Lung (tissue), 13 donors: ENCODE data around the gene CXXC5. TPM values are rescaled to one million over a fixed set of nuclear protein-coding genes. Genes with fewer than 3 reads are reported as not detected.

Experiments
- ATAC-seq: fragments of 200-7000 bp; cut with Tn5 transposase; one replicate; pipeline ENCODE4 v1.9.1; 2020; ENCODE audit warnings: moderate number of reproducible peaks; ENCODE audit not compliant: insufficient read depth, low FRiP score
- DNase-seq, 3 donors: peaks; one replicate each; pipeline ENCODE4 v3.0.0-alpha.2; 2013 to 2017
- H3K27ac ChIP-seq, 2 donors: one replicate each; pipeline ENCODE4 v1.5.1; 2013; ENCODE audit warnings: mild to moderate bottlenecking in 2 of 2, moderate library complexity in 2 of 2, control low read depth in 1 of 2, inconsistent platforms in 1 of 2, low read depth in 1 of 2, low read length in 1 of 2
- H3K27me3 ChIP-seq, 3 donors: one replicate each; pipeline ENCODE4 v1.5.1; 2013; ENCODE audit warnings: low read length in 2 of 3; ENCODE audit not compliant: control insufficient read depth in 3 of 3, insufficient read depth in 3 of 3
- H3K36me3 ChIP-seq, 4 donors: one replicate each; pipeline ENCODE4 v1.5.1; 2013; ENCODE audit warnings: low read length in 4 of 4, mild to moderate bottlenecking in 1 of 4, moderate library complexity in 1 of 4; ENCODE audit not compliant: control insufficient read depth in 4 of 4, insufficient read depth in 4 of 4
- H3K4me1 ChIP-seq, 5 donors: one replicate each; pipeline ENCODE4 v1.5.1; 2013; ENCODE audit warnings: low read length in 5 of 5, mild to moderate bottlenecking in 2 of 5, moderate library complexity in 1 of 5; ENCODE audit not compliant: control insufficient read depth in 5 of 5, insufficient read depth in 5 of 5
- H3K4me3 ChIP-seq: one replicate; pipeline ENCODE4 v1.5.1; 2013; ENCODE audit warnings: mild to moderate bottlenecking, control low read depth, moderate library complexity
- H3K9ac ChIP-seq, 2 donors: one replicate each; pipeline ENCODE4 v1.5.1; 2013; ENCODE audit warnings: low read length in 2 of 2, control low read depth in 1 of 2; ENCODE audit not compliant: insufficient read depth in 1 of 2
- H3K9me3 ChIP-seq, 4 donors: one replicate each; pipeline ENCODE4 v1.5.1; 2013; ENCODE audit warnings: low read length in 3 of 4, mild to moderate bottlenecking in 1 of 4, moderate library complexity in 1 of 4; ENCODE audit not compliant: control insufficient read depth in 4 of 4, insufficient read depth in 3 of 4
- CTCF ChIP-seq: IDR thresholded peaks from 2 replicates; pipeline ENCODE4 v1.5.1; 2012; ENCODE audit warnings: mild to moderate bottlenecking; ENCODE audit errors: control extremely low read depth, extremely low read depth
- WGBS, 2 donors: extraction: QIAGEN DNeasy Blood & Tissue Kit; methylation state at CpG; one replicate each; pipeline ENCODE4 v1.1.7; 2013; 5-methylcytosine and 5-hydroxymethylcytosine counted together
- polyA plus RNA-seq, 2 donors: library from polyadenylated mRNA; stranded (reverse); fragments of 200-250 nt; gene quantifications; one replicate each; pipeline ENCODE4 v1.2.1, GENCODE V29; 2013
- small RNA-seq: library from RNA; depleted of rRNA; stranded (forward); fragments of <200 nt; gene quantifications from one replicate; pipeline ENCODE3, GENCODE V24; 2014; ENCODE audit warnings: low replicate concordance
- total RNA-seq, 2 donors: library from RNA; depleted of rRNA in 1 of 2; stranded (reverse); fragments of >200 nt in 1 of 2; gene quantifications; one replicate each; pipeline ENCODE4 v1.2.1, GENCODE V29; 2014 to 2021
- donor health status: control.
- donor health status: control.
- donor health status: Bipolar disorder and iron deficiency.
- donor health status: healthy.
- donor health status: DM: yes; HTN: yes; CAD: no.

Gene CXXC5
- total and polyA plus RNA-seq, 4 donors = 20.7 to 39.8 (median 25.0) TPM

DNA sequence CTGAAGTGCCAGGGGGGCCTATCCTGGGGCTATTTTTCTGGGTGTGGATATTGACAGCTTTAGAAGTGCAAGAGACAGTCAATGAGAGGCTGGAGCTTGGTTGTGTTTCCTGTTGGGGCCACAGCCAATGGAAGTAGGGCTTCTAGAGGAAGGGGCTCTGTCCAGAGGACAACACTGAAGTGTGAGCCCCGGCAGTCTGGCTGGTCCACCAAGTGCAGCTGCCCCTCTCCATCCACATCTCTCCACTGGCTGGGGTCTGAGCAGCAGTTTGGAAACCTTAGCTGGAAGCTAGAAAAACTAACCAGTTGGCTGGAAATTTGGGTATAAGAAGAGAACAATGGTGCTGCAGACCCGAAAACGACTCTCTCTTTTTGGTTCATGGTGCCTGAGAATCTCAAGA lies 83.1 kb downstream of the CXXC5 start:
- Histone ChIP-seq H3K27me3 (no peaks in the 10 kb centered on the region), H3K36me3 (no peaks in the 10 kb centered on the region), H3K9ac (no peak overlapping the region), H3K27ac (no peak overlapping the region), H3K4me3 (no peak overlapping the region), H3K9me3 (no peaks in the 10 kb centered on the region), H3K4me1 (peaks cover 0 to 7% (median 0%) of the 10 kb centered on the region in 5 donors)
- DNase-seq = no peak
- 85 to 90% methylated on average over 3 of the region's 3 CpGs for WGBS, 2 donors
- TF ChIP-seq CTCF = no peak
- no peak for ATAC-seq

DNA sequence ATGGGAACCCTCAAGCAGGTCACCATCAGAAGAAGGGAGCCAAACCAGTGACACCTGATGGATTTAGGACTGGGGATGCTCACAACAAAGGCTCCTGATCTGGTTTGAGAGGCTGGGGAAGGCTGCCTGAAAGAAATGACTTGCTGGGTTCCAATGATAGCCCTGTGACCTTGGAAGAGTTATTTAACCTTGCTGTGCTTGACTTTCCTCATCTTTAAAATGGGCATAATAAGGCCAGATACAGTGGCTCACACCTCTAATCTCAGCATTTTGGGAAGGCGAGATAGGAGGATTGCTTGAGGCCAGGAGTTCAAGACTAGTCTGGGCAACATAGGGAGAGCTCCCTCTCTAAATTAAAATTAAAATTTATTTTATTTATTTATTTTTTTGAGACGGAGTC lies 83.9 kb downstream of the CXXC5 start:
- H3K27me3 ChIP-seq = no peaks in the 10 kb centered on the region
- ATAC-seq = no peak
- H3K36me3 ChIP-seq = no peaks in the 10 kb centered on the region
- H3K4me3 ChIP-seq = no peak overlapping the region
- DNase-seq = no peak
- H3K4me1 ChIP-seq = peaks cover 0 to 7% (median 0%) of the 10 kb centered on the region in 5 donors
- 98 to 100% methylated on average over 2 of the region's 2 CpGs for WGBS, 2 donors
- TF ChIP-seq CTCF = no peak
- no peak overlapping the region for H3K27ac ChIP-seq
- H3K9me3 ChIP-seq = no peaks in the 10 kb centered on the region
- H3K9ac ChIP-seq = no peak overlapping the region

DNA sequence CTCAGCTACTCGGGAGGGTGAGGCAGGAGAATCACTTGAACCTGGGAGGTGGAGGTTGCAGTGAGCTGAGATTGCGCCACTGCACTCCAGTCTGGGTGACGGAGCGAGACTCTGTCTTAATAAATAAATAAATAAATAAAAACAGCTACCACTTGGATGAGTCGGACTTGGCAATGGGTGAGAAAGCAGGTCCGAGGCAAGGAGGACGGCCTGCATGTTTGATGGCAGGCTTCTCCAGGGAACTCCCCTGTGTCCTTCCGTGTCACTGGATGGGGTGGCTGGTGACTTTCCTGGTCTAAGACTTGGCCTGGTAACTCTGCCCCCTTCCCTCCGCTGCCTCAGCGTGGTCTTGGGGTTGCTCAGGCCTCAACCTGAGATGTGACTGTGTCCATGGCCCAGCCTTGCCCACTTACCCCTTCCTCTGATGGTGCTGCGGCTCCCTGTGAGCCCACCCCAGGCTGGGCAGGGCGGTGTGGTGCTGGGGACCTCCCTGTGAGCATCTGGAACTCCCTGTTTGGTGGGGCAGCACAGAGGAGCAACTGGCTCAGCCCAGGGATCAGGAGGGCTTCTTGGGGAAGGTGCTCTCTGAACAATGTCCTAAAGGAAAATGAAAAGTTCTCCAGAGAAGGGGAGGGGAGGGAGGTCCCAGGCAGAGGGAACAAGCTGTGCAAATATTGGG lies 85.0 kb downstream of the CXXC5 start:
- no peak for TF ChIP-seq CTCF
- WGBS, 2 donors = 92 to 96% methylated on average over 12 of the region's 12 CpGs

More for the DNA sequence above, 85.0 kb downstream of the CXXC5 start:
- peak in 2 of 3 donors; percentile 37 to 39 for DNase-seq
- H3K9me3 ChIP-seq = no peaks in the 10 kb centered on the region
- H3K9ac ChIP-seq = no peak overlapping the region
- H3K4me1 ChIP-seq = peaks cover 0 to 7% (median 0%) of the 10 kb centered on the region in 5 donors
- H3K27me3 ChIP-seq = no peaks in the 10 kb centered on the region
- no peak for ATAC-seq
- H3K4me3 ChIP-seq = no peak overlapping the region
- no peaks in the 10 kb centered on the region for H3K36me3 ChIP-seq
- no peak overlapping the region for H3K27ac ChIP-seq

Small RNAs within 50 kb of the gene (small RNA-seq; reads per million reads assigned to genes)
- gene RNU6-236P = not detected

Other genes with a start within 250 kb of the CXXC5 start
- 1 to 10 TPM; 4.2 to 5.8 TPM for gene SPATA24, start 244.3 kb upstream of the CXXC5 start, total RNA-seq
- gene SPATA24, start 244.3 kb upstream of the CXXC5 start, polyA plus RNA-seq = 10 to 100 TPM in 1 of 2 donors, 1 to 10 TPM in 1; 6.6 to 11.1 TPM
- 1 to 10 TPM; 8.0 to 9.4 TPM for gene DNAJC18, start 208.8 kb upstream of the CXXC5 start, total RNA-seq
- 10 to 100 TPM in 1 of 2 donors, 1 to 10 TPM in 1; 2.2 to 10.7 TPM for gene DNAJC18, start 208.8 kb upstream of the CXXC5 start, polyA plus RNA-seq
- 10 to 100 TPM; 46.2 to 46.7 TPM for gene ECSCR, start 185.6 kb upstream of the CXXC5 start, total RNA-seq
- gene ECSCR, start 185.6 kb upstream of the CXXC5 start, polyA plus RNA-seq = 10 to 100 TPM; 24.6 to 55.7 TPM
- gene SMIM33, start 177.3 kb upstream of the CXXC5 start, total RNA-seq = not detected
- under 1 TPM in 1 of 2 donors, not detected in 1; 0.17 TPM for gene SMIM33, start 177.3 kb upstream of the CXXC5 start, polyA plus RNA-seq
- 100 to 1,000 TPM; 144 to 204 TPM for gene STING1, start 165.6 kb upstream of the CXXC5 start, total RNA-seq
- gene STING1, start 165.6 kb upstream of the CXXC5 start, polyA plus RNA-seq = 100 to 1,000 TPM in 1 of 2 donors, 10 to 100 TPM in 1; 54.3 to 114 TPM
- 10 to 100 TPM; 89.6 to 92.8 TPM for gene UBE2D2, start 87.0 kb upstream of the CXXC5 start, total RNA-seq
- gene UBE2D2, start 87.0 kb upstream of the CXXC5 start, polyA plus RNA-seq = 10 to 100 TPM; 84.1 to 97.8 TPM
- under 1 TPM; 0.06 to 0.20 TPM for gene PSD2, start 147.5 kb downstream of the CXXC5 start, total RNA-seq
- under 1 TPM; 0.01 to 0.04 TPM for gene PSD2, start 147.5 kb downstream of the CXXC5 start, polyA plus RNA-seq